Activated CD8-positive, alpha-beta memory T cell treated with anti-CD3 and anti-CD28 coated beads, Interleukin-2, amount 50 U/mL, for 48 hours (primary cell): Measurements from ENCODE around the gene C1orf35.

ENCODE experiments used
- DNase-seq: peaks from one replicate; pipeline ENCODE4 v3.0.0-alpha.2; 2020

C1orf35 gene

GRCh38 chr1:228077565-228078330 is 25.4 kb downstream of the C1orf35 start:
- DNase-seq: no peak

- DNase-seq: no peak
Observed at GRCh38 chr1:228076796-228077430, 26.2 kb downstream of the C1orf35 start.

DNA sequence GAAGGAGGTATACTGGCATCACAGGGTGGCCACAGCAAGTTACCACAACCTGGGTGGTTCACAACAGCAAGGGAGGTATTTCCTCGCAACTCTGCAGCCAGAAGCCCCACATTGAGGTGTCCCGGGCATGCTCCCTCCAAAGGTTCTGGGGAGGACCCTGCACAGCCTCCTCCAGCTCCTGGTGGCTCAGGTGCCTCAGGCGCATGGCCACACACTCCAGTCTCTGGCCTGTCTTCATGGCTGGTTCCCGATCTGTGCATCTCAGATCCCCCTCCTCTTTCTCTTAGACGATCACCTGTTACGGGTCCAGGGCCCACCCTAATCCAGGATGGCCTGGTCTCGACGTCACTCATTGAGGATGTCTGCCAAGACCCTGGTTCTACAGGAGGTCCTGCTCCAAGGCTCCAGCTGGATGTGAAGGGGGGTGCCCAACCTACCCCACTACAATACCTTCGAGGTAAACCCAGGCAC is 27.3 kb downstream of the C1orf35 start:
- DNase-seq: no peak

DNA sequence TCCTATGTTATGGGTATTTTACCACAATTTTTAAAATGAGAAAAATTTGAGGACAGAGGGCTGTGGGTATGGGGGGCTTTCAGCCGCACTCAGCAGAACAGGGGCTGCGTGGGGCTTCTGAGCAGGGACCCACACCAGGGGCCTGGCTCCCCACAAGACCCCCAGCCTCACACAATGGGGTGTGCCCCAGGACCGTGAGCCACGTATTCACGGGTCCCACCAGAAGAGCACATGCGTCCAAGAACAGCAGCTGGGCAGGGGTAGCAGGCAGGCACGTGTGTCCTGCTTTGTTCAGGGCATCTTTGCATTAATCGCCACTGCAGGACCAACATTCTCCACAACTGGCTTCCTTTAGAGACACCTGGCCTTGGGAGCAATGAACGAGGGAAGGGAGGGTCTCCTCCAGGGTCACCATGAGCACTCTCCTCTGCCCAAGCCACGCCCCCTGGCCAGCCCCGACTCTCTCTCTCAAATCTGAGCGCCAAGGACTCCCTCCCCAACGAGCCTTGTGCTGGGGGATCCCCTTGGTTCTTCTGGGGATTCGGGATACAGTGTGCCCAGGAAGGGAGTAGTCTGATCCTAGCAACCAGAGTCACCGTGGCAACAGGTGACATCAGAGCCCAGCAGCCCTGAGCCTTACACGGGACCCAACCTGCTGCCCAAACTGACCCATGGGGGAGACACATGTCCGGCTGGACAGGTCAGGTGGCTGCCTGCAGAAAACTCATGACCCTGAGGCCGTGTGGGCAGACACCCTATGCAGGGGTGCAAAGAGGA is 28.0 kb downstream of the C1orf35 start:
- no peak for DNase-seq

DNA sequence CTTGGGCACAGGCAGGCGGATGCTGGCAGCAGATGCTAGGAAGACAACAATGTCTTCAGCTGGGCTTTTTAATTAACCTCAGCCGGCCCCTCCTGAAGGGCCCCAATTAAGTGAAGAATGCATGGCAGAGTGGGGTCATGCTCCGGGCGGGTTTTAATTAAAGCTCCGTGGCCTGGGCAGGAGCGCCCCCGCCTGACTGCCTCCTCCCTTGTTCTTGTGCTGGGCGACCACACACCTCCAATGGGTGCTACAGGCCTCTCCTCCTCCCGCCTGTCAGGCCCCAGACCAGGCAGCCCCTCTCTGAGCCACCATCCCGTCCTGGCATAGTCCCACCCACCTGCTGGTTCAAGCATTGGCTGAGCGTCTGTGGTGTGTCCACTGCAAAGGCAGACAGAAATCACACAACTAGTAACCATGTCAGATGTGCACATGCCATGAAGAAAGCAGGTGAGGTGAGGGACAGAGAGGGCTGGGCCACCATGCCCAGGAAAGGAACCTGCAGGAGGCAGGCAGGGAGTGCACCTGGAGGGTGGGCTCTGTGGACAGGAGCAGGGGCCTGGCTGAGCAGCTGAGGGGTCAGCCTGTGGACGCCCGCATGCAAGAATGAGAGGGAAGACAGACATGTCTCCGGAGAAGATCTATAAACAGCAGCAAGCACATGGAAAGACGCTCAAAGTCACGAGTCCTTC is 29.1 kb downstream of the C1orf35 start:
- DNase-seq: no peak

GRCh38 chr1:228073061-228073856 is 29.9 kb downstream of the C1orf35 start:
- no peak for DNase-seq

GRCh38 chr1:228072658-228073043 is 30.5 kb downstream of the C1orf35 start:
- DNase-seq: no peak

DNA sequence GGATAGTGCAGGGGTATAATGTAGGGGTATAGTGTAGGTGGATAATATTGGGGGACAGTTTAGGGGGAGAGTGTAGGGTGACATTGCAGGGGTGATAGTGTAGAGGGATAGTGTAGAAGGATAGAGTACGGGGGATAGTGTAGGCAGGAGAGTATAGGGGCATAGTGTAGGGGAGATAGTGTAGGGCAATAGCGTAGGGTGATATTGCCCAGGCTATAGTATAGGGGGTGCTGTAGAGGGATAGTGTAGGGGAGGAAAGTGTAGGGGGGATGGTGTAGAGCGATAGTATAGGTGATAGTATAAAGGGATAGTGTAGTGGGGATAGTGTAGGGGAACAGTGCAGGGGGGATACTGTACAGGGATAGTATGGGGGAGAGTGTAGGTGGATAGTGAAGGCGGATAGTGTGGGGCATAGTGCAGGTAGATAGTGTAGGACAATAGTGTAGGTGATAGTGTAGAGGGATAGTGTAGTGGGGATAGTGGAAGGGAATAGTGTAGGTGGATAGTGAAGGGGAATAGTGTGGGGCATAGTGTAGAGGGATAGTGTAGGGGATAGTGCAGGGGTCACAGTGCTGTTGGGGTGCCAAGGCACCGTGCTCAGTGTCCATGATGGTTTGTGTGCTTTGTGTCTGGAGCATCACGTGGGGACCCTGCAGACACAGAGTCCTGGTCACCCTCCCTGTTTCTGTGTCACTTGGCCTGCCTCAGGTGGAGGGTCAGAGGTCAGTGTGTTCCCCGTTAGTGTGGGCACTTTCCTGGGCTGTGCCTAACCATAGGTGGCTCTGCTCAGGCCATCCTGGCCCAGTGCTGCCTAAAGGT is 31.1 kb downstream of the C1orf35 start:
- no peak for DNase-seq

- no peak for DNase-seq
Observed at GRCh38 chr1:228070851-228071250, 32.3 kb downstream of the C1orf35 start.

DNA sequence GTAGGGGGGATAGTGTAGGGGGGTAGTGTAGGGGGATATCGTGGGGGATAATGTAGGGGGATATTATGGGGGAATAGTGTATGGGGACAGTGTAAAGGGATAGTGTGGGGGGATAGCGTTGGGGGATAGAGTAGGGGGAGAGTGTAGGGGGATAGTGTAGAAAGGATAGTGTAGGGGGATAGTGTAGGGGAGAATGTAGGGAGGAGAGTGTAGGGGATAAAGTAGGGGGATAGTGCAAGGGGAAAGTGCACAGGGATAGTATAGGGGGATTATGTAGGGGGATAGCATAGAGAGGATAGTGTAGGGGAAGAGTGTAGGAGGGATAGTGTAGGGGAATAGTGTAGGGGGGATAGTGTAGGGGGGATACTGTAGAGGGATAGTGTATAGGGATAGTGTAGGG is 33.0 kb downstream of the C1orf35 start:
- DNase-seq: no peak

DNA sequence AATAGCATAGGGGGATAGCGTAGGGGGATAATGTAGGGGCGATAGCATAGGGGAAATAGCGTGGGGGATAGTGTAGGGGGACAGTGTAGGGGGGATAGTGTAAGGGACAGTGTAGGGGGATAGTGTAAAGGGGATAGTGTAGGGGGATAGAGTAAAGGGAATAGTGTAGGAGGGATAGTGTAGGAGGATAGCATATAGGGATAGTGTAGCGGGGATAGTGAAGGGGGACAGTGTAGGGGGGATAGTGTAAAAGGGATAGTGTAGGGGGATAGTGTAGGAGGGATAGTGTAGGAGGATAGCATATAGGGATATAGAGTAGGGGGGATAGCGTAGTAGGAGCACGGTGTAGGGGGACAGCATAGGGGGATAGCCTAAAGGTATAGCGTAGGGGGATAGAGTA is 34.8 kb downstream of the C1orf35 start:
- DNase-seq: no peak

- no peak for DNase-seq
Observed at GRCh38 chr1:228066891-228067654, 36.1 kb downstream of the C1orf35 start.

GRCh38 chr1:228066416-228066815 is 36.7 kb downstream of the C1orf35 start:
- no peak for DNase-seq

DNA sequence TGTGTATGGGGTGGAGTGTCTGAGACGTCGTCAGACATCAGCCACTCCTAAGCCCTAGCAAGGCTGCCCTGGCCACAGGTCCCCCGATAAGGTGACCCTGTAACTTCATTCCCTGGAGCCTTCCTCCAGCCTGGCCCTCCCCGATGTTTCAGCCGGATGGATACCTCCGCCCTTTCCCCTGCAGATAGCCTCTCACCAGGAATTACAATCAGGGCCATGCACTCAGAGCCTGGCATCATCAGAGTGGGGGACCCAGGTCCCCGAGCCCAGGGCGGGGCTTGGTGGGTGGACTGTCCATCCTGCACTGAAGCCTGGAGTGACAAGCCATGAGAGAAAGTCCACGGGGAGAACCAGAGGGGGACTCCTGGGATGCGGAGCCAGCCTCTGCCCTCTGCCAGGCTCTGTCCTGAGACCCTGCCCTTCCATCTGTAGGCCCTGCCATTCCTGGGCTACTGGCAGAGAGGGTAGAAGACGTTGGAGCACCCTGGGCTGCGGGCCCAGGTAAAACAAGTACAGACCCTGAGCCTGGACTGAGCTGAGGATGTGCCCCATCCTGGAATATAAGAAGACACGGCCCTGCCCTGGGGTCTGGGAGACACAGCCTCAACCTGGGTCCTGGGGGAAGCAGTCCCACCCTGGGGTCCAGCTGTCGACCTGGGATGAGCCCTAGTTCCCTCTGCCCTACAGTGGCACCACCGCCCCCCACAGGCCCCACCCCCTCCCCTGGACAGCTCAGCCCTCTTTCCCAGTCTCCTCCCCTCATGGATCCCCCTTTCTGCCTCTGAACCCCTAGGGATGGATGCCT is 37.4 kb downstream of the C1orf35 start:
- no peak for DNase-seq

- DNase-seq: no peak
Observed at GRCh38 chr1:228064741-228065542, 38.2 kb downstream of the C1orf35 start.

DNA sequence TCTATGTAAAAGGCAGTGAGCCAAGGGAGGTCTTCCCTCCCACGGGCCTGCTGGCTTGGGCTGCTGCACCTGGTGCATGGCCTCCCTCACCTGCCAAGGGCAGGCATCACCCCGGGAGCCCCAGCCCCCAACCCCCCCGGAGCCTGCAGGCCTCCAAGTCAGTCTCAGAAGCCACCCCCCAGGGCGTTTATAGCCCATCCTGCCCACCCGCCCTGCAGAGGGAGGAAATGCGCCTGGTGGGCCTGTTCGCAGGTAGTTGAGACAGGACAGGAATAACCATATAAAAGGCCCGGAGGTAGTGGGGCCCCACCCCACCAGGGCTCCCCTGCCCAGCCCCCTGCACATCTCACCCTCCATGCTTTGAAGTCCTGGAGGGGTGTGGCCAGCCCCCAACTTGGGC is 38.8 kb downstream of the C1orf35 start:
- no peak for DNase-seq

DNA sequence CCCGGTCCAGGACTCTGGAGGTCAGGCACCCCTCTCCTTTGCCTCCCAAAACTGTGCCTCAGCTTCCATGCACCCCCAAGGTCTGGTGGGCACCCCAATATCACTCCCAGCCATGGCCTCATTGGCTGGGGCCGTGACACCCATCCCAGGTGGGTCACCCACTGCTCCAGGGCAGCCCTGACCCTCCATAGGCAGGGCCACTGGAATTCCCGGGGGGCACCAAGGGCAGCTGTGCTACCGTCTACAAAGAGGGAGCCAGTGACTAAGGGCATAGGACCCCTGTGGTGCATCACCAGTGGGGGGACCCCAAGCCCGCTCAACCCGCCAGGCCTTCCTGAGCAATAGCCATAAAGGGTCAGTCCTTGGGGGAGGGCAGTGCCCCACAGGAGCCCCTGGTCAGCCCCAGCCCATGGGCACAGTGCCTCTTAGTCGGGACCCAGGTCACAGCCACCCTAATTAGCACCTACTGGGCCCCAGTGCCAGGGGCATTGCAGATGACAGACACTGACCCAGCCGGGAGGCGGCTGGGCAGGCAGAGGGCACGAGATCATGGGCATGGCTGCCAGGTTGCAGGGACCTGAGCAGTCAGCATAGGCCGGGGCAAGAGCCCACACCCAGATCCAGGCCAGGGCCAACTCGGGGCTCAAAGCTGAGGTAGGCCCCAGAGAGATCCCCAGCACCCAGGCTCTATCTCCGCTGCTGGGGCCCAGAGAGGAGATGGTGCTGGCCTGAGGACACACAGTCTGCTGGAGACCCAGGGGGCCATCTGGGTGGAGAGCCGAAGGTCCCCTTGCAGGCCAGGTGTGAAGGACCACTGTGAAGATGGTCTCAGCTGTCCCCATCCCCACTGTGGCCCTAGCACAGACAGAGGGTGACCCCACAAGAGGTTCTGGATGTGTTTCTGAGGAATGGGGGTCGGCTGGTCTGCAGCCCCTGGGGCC is 39.6 kb downstream of the C1orf35 start:
- no peak for DNase-seq

GRCh38 chr1:228062812-228063211 is 40.3 kb downstream of the C1orf35 start:
- no peak for DNase-seq
